ENCODE results near the gene GULP1.

Gene GULP1

GRCh38 chr2:188471166-188471565 lies 179.5 kb downstream of the GULP1 start:
- TF ChIP-seq, protein P1, sequence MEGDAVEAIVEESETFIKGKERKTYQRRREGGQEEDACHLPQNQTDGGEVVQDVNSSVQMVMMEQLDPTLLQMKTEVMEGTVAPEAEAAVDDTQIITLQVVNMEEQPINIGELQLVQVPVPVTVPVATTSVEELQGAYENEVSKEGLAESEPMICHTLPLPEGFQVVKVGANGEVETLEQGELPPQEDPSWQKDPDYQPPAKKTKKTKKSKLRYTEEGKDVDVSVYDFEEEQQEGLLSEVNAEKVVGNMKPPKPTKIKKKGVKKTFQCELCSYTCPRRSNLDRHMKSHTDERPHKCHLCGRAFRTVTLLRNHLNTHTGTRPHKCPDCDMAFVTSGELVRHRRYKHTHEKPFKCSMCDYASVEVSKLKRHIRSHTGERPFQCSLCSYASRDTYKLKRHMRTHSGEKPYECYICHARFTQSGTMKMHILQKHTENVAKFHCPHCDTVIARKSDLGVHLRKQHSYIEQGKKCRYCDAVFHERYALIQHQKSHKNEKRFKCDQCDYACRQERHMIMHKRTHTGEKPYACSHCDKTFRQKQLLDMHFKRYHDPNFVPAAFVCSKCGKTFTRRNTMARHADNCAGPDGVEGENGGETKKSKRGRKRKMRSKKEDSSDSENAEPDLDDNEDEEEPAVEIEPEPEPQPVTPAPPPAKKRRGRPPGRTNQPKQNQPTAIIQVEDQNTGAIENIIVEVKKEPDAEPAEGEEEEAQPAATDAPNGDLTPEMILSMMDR (IDR thresholded peaks at IDR 0.05; ENCODE audit: borderline replicate concordance, extremely low read depth, low read length, poor library complexity, severe bottlenecking) = no peak
- TF ChIP-seq EZH2 (IDR thresholded peaks at IDR 0.05; ENCODE audit: borderline replicate concordance, low read depth, low read length, severe bottlenecking) = no peak
- no peaks in the 10 kb centered on the region for H3K4me1 ChIP-seq (ENCODE audit: insufficient read depth, low read length)
- H4K20me1 ChIP-seq (ENCODE audit: insufficient read depth, low read length) = no peaks in the 10 kb centered on the region
- H2AFZ ChIP-seq (ENCODE audit: low read depth, low read length) = no peak overlapping the region
- ATAC-seq (ENCODE audit: insufficient read depth, low read depth) (no peak), DNase-seq (no peak)
- no peaks in the 10 kb centered on the region for H3K36me3 ChIP-seq (ENCODE audit: insufficient read depth, low read length)
- no peak overlapping the region for H3K27ac ChIP-seq (ENCODE audit: low read length)
- no peak overlapping the region for H3K4me2 ChIP-seq (ENCODE audit: insufficient read depth, low read length)
- H3K27me3 ChIP-seq (ENCODE audit: insufficient read depth, low read length, poor library complexity) = no peaks in the 10 kb centered on the region
- no peaks in the 10 kb centered on the region for H3K79me2 ChIP-seq (ENCODE audit: insufficient read depth, low read length)
- H3K4me3 ChIP-seq (ENCODE audit: low read depth in 1 of 2, low read length in 2 of 2) = no peak overlapping the region
- no peaks in the 10 kb centered on the region for H3K9me3 ChIP-seq (ENCODE audit: insufficient read depth, low read length, severe bottlenecking)
- H3K9ac ChIP-seq (ENCODE audit: low read depth, low read length) = no peak overlapping the region

DNA sequence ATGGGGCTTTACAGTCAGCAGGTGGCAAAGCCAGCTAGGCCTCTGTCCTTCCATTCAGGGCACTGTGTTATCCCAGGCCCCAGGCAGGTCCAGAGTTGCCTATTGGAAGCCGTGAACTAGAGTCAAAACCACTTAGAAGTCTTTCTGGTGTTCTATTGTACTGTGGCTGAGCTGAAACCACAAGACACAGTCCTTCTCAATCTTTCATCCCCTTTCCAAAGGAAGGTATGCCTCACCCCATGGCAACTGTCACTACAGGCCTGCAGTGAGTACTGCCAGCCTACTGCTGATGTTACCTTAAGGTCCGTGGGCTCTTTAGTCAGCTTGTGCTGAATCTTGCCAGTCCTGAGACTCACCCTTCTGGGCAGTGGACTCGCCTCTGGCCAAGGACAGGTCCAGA lies 181.6 kb downstream of the GULP1 start:
- H3K9me3 ChIP-seq (ENCODE audit: insufficient read depth, low read length, severe bottlenecking) = no peaks in the 10 kb centered on the region
- no peaks in the 10 kb centered on the region for H3K4me1 ChIP-seq (ENCODE audit: insufficient read depth, low read length)
- no peaks in the 10 kb centered on the region for H4K20me1 ChIP-seq (ENCODE audit: insufficient read depth, low read length)
- H3K4me2 ChIP-seq (ENCODE audit: insufficient read depth, low read length) = no peak overlapping the region
- ATAC-seq (ENCODE audit: insufficient read depth, low read depth) (no peak), DNase-seq (no peak)
- H3K79me2 ChIP-seq (ENCODE audit: insufficient read depth, low read length) = no peaks in the 10 kb centered on the region
- H3K36me3 ChIP-seq (ENCODE audit: insufficient read depth, low read length) = no peaks in the 10 kb centered on the region
- no peak overlapping the region for H3K27ac ChIP-seq (ENCODE audit: low read length)
- H2AFZ ChIP-seq (ENCODE audit: low read depth, low read length) = no peak overlapping the region
- no peak overlapping the region for H3K9ac ChIP-seq (ENCODE audit: low read depth, low read length)
- TF ChIP-seq EZH2 (IDR thresholded peaks at IDR 0.05; ENCODE audit: borderline replicate concordance, low read depth, low read length, severe bottlenecking) = no peak
- TF ChIP-seq, protein P1 (IDR thresholded peaks at IDR 0.05; ENCODE audit: borderline replicate concordance, extremely low read depth, low read length, poor library complexity, severe bottlenecking) = no peak
- no peaks in the 10 kb centered on the region for H3K27me3 ChIP-seq (ENCODE audit: insufficient read depth, low read length, poor library complexity)
- H3K4me3 ChIP-seq (ENCODE audit: low read depth in 1 of 2, low read length in 2 of 2) = no peak overlapping the region

DNA sequence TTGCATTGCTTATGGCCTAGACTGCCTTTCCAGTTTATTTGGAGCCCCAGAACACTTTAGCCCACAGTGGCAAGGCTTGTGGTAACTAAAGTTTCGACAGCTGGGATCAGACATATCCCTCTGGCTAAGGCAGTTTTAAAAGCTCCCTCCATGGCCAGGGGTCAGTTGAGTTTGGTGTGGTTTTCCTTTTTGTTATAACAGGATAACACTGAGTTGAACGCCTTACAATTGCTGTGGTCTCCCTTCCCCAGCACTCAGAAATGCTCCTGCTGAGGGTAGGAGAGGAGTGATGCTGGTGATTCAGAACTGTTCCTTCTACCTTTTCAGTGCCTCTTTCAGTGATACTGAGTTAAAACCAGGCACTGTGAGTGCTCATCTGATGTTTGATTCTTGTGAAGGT lies 182.6 kb downstream of the GULP1 start:
- DNase-seq = no peak
- ATAC-seq (ENCODE audit: insufficient read depth, low read depth) = no peak
- Histone ChIP-seq H2AFZ (ENCODE audit: low read depth, low read length) (no peak overlapping the region), H3K27ac (ENCODE audit: low read length) (no peak overlapping the region), H3K4me1 (ENCODE audit: insufficient read depth, low read length) (no peaks in the 10 kb centered on the region), H3K9ac (ENCODE audit: low read depth, low read length) (no peak overlapping the region), H3K79me2 (ENCODE audit: insufficient read depth, low read length) (no peaks in the 10 kb centered on the region), H3K9me3 (ENCODE audit: insufficient read depth, low read length, severe bottlenecking) (no peaks in the 10 kb centered on the region), H3K4me2 (ENCODE audit: insufficient read depth, low read length) (no peak overlapping the region), H4K20me1 (ENCODE audit: insufficient read depth, low read length) (no peaks in the 10 kb centered on the region), H3K27me3 (ENCODE audit: insufficient read depth, low read length, poor library complexity) (no peaks in the 10 kb centered on the region), H3K4me3 (ENCODE audit: low read depth in 1 of 2, low read length in 2 of 2) (no peak overlapping the region), H3K36me3 (ENCODE audit: insufficient read depth, low read length) (no peaks in the 10 kb centered on the region)
- TF ChIP-seq EZH2 (IDR thresholded peaks at IDR 0.05; ENCODE audit: borderline replicate concordance, low read depth, low read length, severe bottlenecking) = no peak

- no peak overlapping the region for H3K4me2 ChIP-seq (ENCODE audit: insufficient read depth, low read length)
These were observed 184.3 kb downstream of the GULP1 start for GRCh38 chr2:188475945-188476344.

More at GRCh38 chr2:188475945-188476344, 184.3 kb downstream of the GULP1 start:
- H2AFZ ChIP-seq (ENCODE audit: low read depth, low read length) = no peak overlapping the region
- no peak overlapping the region for H3K9ac ChIP-seq (ENCODE audit: low read depth, low read length)
- no peaks in the 10 kb centered on the region for H3K27me3 ChIP-seq (ENCODE audit: insufficient read depth, low read length, poor library complexity)
- H3K79me2 ChIP-seq (ENCODE audit: insufficient read depth, low read length) = no peaks in the 10 kb centered on the region
- no peak overlapping the region for H3K4me3 ChIP-seq (ENCODE audit: low read depth in 1 of 2, low read length in 2 of 2)
- no peak for ATAC-seq (ENCODE audit: insufficient read depth, low read depth)
- no peaks in the 10 kb centered on the region for H3K4me1 ChIP-seq (ENCODE audit: insufficient read depth, low read length)
- no peaks in the 10 kb centered on the region for H4K20me1 ChIP-seq (ENCODE audit: insufficient read depth, low read length)
- H3K36me3 ChIP-seq (ENCODE audit: insufficient read depth, low read length) = no peaks in the 10 kb centered on the region
- no peak for DNase-seq
- TF ChIP-seq EZH2 (IDR thresholded peaks at IDR 0.05; ENCODE audit: borderline replicate concordance, low read depth, low read length, severe bottlenecking) = no peak
- TF ChIP-seq, protein P1 (IDR thresholded peaks at IDR 0.05; ENCODE audit: borderline replicate concordance, extremely low read depth, low read length, poor library complexity, severe bottlenecking) = no peak
- H3K9me3 ChIP-seq (ENCODE audit: insufficient read depth, low read length, severe bottlenecking) = no peaks in the 10 kb centered on the region
- no peak overlapping the region for H3K27ac ChIP-seq (ENCODE audit: low read length)

Data from DND-41 (cell line).